ENCODE results near the gene KIF26A. TPM values are rescaled to one million over a fixed set of nuclear protein-coding genes. Genes with fewer than 3 reads are reported as not detected.

KIF26A gene
- total RNA-seq, 1 donor from 2014 or later = 0.26 TPM

GRCh38 chr14:104197449-104198247 is 59.3 kb downstream of the KIF26A start:
- no peak for FAIRE-seq
- H3K36me3 ChIP-seq (ENCODE audit: control insufficient read depth, insufficient read depth, low read length) = no peaks in the 10 kb centered on the region
- TF ChIP-seq CTCF (IDR thresholded peaks at IDR 0.05; ENCODE audit: insufficient read depth, low read length, severe bottlenecking) = no peak
- no peaks in the 10 kb centered on the region for H3K27me3 ChIP-seq (ENCODE audit: control insufficient read depth, insufficient read depth, low read length)
- DNase-seq (ENCODE audit: low read depth) = no peak
- H3K4me3 ChIP-seq (ENCODE audit: low read depth, low read length) = no peak overlapping the region

GRCh38 chr14:104199266-104199895 is 61.0 kb downstream of the KIF26A start:
- Histone ChIP-seq H3K27me3 (ENCODE audit: control insufficient read depth, insufficient read depth, low read length) (no peaks in the 10 kb centered on the region), H3K36me3 (ENCODE audit: control insufficient read depth, insufficient read depth, low read length) (no peaks in the 10 kb centered on the region), H3K4me3 (ENCODE audit: low read depth, low read length) (no peak overlapping the region)
- TF ChIP-seq CTCF (IDR thresholded peaks at IDR 0.05; ENCODE audit: insufficient read depth, low read length, severe bottlenecking) = no peak
- FAIRE-seq (no peak), DNase-seq (ENCODE audit: low read depth) (no peak)

GRCh38 chr14:104200106-104200505 is 61.7 kb downstream of the KIF26A start:
- no peaks in the 10 kb centered on the region for H3K27me3 ChIP-seq (ENCODE audit: control insufficient read depth, insufficient read depth, low read length)
- no peaks in the 10 kb centered on the region for H3K36me3 ChIP-seq (ENCODE audit: control insufficient read depth, insufficient read depth, low read length)
- no peak for FAIRE-seq

GRCh38 chr14:104200591-104200990 is 62.2 kb downstream of the KIF26A start:
- H3K36me3 ChIP-seq (ENCODE audit: control insufficient read depth, insufficient read depth, low read length) = no peaks in the 10 kb centered on the region
- no peaks in the 10 kb centered on the region for H3K27me3 ChIP-seq (ENCODE audit: control insufficient read depth, insufficient read depth, low read length)
- H3K4me3 ChIP-seq (ENCODE audit: low read depth, low read length) = no peak overlapping the region
- no peak for FAIRE-seq
- DNase-seq (ENCODE audit: low read depth) = no peak
- TF ChIP-seq CTCF (IDR thresholded peaks at IDR 0.05; ENCODE audit: insufficient read depth, low read length, severe bottlenecking) = no peak

More at GRCh38 chr14:104200106-104200505, 61.7 kb downstream of the KIF26A start:
- no peak for DNase-seq (ENCODE audit: low read depth)
- no peak overlapping the region for H3K4me3 ChIP-seq (ENCODE audit: low read depth, low read length)
- no peak for TF ChIP-seq CTCF (IDR thresholded peaks at IDR 0.05; ENCODE audit: insufficient read depth, low read length, severe bottlenecking)

- DNase-seq (ENCODE audit: low read depth) (no peak), FAIRE-seq (no peak)
- Histone ChIP-seq H3K4me3 (ENCODE audit: low read depth, low read length) (no peak overlapping the region), H3K27me3 (ENCODE audit: control insufficient read depth, insufficient read depth, low read length) (no peaks in the 10 kb centered on the region), H3K36me3 (ENCODE audit: control insufficient read depth, insufficient read depth, low read length) (no peaks in the 10 kb centered on the region)
- TF ChIP-seq CTCF (IDR thresholded peaks at IDR 0.05; ENCODE audit: insufficient read depth, low read length, severe bottlenecking) = no peak
Observed at GRCh38 chr14:104201063-104201462, 62.7 kb downstream of the KIF26A start.

All from bronchial epithelial cell (primary cell).